H1 (cell line): Measurements from ENCODE around the gene APH1A. TPM values are rescaled to one million over a fixed set of nuclear protein-coding genes. Genes with fewer than 3 reads are reported as not detected.

Source experiments
- POLR2AphosphoS5 ChIP-seq: IDR thresholded peaks from 2 replicates; pipeline ENCODE4 v1.6.1; 2011; ENCODE audit warnings: low read depth, low read length
- RAD21 ChIP-seq, 2 experiments: IDR thresholded peaks in 1 of 2; conservative IDR thresholded peaks in 1 of 2; 2 replicates each; pipeline ENCODE4 v1.6.1; 2011; ENCODE audit warnings: low read depth in 2 of 2, low read length in 2 of 2, improper control_type of control experiment in 1 of 2, inconsistent platforms in 1 of 2, mild to moderate bottlenecking in 1 of 2, moderate library complexity in 1 of 2
- RBBP5 ChIP-seq: IDR thresholded peaks from 2 replicates; pipeline ENCODE4 v1.7.1; 2012; ENCODE audit warnings: low read depth, mild to moderate bottlenecking, inconsistent platforms, low read length, moderate library complexity, borderline replicate concordance
- SIN3A ChIP-seq, 2 experiments: IDR thresholded peaks in 1 of 2; conservative IDR thresholded peaks in 1 of 2; 2 replicates each; pipeline ENCODE4 v1.6.1; 2011 to 2012; ENCODE audit warnings: low read length in 2 of 2, improper control_type of control experiment in 1 of 2, low read depth in 1 of 2, mild to moderate bottlenecking in 1 of 2
- TAF1 ChIP-seq: IDR thresholded peaks from 2 replicates; pipeline ENCODE4 v1.6.1; 2011; ENCODE audit warnings: mild to moderate bottlenecking, low read depth, low read length
- polyA plus RNA-seq, 7 experiments: library from polyadenylated mRNA; depleted of rRNA in 3 of 7; stranded (reverse) in 5 of 7; unstranded in 2 of 7; fragments of >200 nt in 5 of 7; fragments of 200-250 nt in 2 of 7; gene quantifications; 1 replicate in 5 of 7; 2 replicates in 1 of 7; 4 replicates in 1 of 7; pipeline versions ENCODE4 v1.2.1 to v1.2.3, GENCODE V29; 2011 to 2013; ENCODE audit warnings: missing spikeins in 2 of 7, mixed read lengths in 2 of 7
- total RNA-seq: library from RNA; stranded (reverse); fragmentation: NEBNext Ultra II Directional; extraction: Animal tissue kit (Norgen Biotek cat#: 25700); gene quantifications from 2 replicates; pipeline ENCODE4 v1.2.1, GENCODE V29; 2021
- TF ChIP-seq, protein P1 (sequence below): fragments of 300-600 bp; sonication (generic); IDR thresholded peaks from 2 replicates; pipeline ENCODE4 v1.7.1; 2012; ENCODE audit warnings: low read length, moderate library complexity, mild to moderate bottlenecking, inconsistent platforms; ENCODE audit not compliant: insufficient replicate concordance
- TF ChIP-seq, protein P2 (sequence below), 3 experiments: IDR thresholded peaks; 1 replicate in 2 of 3; 2 replicates in 1 of 3; pipeline versions ENCODE4 v1.5.1 to v1.6.1; 2011; ENCODE audit warnings: low read length in 3 of 3, mild to moderate bottlenecking in 3 of 3, inconsistent platforms in 2 of 3, low read depth in 1 of 3, moderate library complexity in 1 of 3; ENCODE audit not compliant: insufficient read depth in 1 of 3; ENCODE audit errors: control extremely low read depth in 1 of 3

The APH1A gene
- total and polyA plus RNA-seq, 2 of the 8 experiments (the other 6 are each of a cell fraction or from before 2014, with no cell fraction given) = 111 to 183 TPM

DNA sequence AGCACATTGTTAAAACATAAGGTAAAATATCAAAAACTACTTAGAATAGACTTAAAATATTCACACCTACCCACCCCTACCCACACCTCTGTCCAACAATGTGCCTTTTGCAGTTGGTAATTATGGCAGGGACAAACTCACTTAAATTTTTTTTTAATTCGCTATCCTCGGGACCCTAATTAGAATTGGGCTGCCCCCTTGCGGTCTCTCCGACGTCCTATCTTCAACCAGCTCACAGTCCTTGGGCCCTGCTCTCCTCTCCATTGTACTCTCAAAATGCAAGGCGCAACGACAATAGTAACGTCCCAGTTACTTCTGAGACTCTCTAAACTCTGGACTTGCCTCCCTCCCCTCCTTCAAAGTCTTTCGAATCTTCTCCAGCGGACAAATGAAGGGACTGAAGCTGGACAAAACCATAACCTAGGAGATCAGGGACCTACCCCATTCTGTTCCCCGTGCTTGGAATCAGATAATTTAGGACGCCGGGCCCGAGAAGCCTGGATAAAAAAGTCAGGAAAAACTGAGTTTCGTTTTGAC is 12.5 kb upstream of the APH1A start (continued):
- TF ChIP-seq, protein P1, sequence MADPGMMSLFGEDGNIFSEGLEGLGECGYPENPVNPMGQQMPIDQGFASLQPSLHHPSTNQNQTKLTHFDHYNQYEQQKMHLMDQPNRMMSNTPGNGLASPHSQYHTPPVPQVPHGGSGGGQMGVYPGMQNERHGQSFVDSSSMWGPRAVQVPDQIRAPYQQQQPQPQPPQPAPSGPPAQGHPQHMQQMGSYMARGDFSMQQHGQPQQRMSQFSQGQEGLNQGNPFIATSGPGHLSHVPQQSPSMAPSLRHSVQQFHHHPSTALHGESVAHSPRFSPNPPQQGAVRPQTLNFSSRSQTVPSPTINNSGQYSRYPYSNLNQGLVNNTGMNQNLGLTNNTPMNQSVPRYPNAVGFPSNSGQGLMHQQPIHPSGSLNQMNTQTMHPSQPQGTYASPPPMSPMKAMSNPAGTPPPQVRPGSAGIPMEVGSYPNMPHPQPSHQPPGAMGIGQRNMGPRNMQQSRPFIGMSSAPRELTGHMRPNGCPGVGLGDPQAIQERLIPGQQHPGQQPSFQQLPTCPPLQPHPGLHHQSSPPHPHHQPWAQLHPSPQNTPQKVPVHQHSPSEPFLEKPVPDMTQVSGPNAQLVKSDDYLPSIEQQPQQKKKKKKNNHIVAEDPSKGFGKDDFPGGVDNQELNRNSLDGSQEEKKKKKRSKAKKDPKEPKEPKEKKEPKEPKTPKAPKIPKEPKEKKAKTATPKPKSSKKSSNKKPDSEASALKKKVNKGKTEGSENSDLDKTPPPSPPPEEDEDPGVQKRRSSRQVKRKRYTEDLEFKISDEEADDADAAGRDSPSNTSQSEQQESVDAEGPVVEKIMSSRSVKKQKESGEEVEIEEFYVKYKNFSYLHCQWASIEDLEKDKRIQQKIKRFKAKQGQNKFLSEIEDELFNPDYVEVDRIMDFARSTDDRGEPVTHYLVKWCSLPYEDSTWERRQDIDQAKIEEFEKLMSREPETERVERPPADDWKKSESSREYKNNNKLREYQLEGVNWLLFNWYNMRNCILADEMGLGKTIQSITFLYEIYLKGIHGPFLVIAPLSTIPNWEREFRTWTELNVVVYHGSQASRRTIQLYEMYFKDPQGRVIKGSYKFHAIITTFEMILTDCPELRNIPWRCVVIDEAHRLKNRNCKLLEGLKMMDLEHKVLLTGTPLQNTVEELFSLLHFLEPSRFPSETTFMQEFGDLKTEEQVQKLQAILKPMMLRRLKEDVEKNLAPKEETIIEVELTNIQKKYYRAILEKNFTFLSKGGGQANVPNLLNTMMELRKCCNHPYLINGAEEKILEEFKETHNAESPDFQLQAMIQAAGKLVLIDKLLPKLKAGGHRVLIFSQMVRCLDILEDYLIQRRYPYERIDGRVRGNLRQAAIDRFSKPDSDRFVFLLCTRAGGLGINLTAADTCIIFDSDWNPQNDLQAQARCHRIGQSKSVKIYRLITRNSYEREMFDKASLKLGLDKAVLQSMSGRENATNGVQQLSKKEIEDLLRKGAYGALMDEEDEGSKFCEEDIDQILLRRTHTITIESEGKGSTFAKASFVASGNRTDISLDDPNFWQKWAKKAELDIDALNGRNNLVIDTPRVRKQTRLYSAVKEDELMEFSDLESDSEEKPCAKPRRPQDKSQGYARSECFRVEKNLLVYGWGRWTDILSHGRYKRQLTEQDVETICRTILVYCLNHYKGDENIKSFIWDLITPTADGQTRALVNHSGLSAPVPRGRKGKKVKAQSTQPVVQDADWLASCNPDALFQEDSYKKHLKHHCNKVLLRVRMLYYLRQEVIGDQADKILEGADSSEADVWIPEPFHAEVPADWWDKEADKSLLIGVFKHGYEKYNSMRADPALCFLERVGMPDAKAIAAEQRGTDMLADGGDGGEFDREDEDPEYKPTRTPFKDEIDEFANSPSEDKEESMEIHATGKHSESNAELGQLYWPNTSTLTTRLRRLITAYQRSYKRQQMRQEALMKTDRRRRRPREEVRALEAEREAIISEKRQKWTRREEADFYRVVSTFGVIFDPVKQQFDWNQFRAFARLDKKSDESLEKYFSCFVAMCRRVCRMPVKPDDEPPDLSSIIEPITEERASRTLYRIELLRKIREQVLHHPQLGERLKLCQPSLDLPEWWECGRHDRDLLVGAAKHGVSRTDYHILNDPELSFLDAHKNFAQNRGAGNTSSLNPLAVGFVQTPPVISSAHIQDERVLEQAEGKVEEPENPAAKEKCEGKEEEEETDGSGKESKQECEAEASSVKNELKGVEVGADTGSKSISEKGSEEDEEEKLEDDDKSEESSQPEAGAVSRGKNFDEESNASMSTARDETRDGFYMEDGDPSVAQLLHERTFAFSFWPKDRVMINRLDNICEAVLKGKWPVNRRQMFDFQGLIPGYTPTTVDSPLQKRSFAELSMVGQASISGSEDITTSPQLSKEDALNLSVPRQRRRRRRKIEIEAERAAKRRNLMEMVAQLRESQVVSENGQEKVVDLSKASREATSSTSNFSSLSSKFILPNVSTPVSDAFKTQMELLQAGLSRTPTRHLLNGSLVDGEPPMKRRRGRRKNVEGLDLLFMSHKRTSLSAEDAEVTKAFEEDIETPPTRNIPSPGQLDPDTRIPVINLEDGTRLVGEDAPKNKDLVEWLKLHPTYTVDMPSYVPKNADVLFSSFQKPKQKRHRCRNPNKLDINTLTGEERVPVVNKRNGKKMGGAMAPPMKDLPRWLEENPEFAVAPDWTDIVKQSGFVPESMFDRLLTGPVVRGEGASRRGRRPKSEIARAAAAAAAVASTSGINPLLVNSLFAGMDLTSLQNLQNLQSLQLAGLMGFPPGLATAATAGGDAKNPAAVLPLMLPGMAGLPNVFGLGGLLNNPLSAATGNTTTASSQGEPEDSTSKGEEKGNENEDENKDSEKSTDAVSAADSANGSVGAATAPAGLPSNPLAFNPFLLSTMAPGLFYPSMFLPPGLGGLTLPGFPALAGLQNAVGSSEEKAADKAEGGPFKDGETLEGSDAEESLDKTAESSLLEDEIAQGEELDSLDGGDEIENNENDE = peak; percentile 74
- TF ChIP-seq SIN3A (conservative IDR thresholded peaks at IDR 0.05 in 1 of 2, IDR thresholded peaks at IDR 0.05 in 1 of 2; ENCODE audit: low read depth in 1 of 2, low read length in 2 of 2) (peak; percentile 28 to 41; a peak in 1 of 4 replicates), TAF1 (peak; percentile 53), RBBP5 (no peak; the same call in 1 of the 2 replicates), POLR2AphosphoS5 (peak; percentile 15; the same call in 1 of the 2 replicates), RAD21 (IDR thresholded peaks at IDR 0.05 in 1 of 2, conservative IDR thresholded peaks at IDR 0.05 in 1 of 2; ENCODE audit: low read depth in 2 of 2, low read length in 2 of 2) (peak; percentile 66 to 76)
- TF ChIP-seq, protein P2, sequence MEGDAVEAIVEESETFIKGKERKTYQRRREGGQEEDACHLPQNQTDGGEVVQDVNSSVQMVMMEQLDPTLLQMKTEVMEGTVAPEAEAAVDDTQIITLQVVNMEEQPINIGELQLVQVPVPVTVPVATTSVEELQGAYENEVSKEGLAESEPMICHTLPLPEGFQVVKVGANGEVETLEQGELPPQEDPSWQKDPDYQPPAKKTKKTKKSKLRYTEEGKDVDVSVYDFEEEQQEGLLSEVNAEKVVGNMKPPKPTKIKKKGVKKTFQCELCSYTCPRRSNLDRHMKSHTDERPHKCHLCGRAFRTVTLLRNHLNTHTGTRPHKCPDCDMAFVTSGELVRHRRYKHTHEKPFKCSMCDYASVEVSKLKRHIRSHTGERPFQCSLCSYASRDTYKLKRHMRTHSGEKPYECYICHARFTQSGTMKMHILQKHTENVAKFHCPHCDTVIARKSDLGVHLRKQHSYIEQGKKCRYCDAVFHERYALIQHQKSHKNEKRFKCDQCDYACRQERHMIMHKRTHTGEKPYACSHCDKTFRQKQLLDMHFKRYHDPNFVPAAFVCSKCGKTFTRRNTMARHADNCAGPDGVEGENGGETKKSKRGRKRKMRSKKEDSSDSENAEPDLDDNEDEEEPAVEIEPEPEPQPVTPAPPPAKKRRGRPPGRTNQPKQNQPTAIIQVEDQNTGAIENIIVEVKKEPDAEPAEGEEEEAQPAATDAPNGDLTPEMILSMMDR (IDR thresholded peaks at IDR 0.05; ENCODE audit: control extremely low read depth in 1 of 3, insufficient read depth in 1 of 3, low read depth in 1 of 3, low read length in 3 of 3) = peak; percentile 57 to 74 (median 68)
